Heart left ventricle (tissue), 16 donors: Measurements from ENCODE around the gene ITPR3. TPM values are rescaled to one million over a fixed set of nuclear protein-coding genes. Genes with fewer than 3 reads are reported as not detected.
A peak's percentile ranks its signal among the peaks of the same experiment; 100 is the strongest.

Experiments
- ATAC-seq, 4 donors: fragments of 200-7000 bp; cut with Tn5 transposase; one replicate each; pipeline ENCODE4 v1.9.1; 2020 to 2022; ENCODE audit warnings: moderate library complexity in 4 of 4, mild to moderate bottlenecking in 3 of 4, moderate number of reproducible peaks in 1 of 4
- DNase-seq, 5 donors: peaks; one replicate each; pipeline ENCODE4 v3.0.0-alpha.2; 2020
- H3K27ac ChIP-seq, 12 donors: fragments of 200-600 bp; sonication (generic) in 4 of 12; one replicate each; pipeline versions ENCODE4 v1.5.0 to v1.8.0; 2016 to 2022; ENCODE audit warnings: mild to moderate bottlenecking in 2 of 12
- H3K27me3 ChIP-seq, 9 donors: fragments of 200-600 bp; sonication (generic) in 2 of 9; one replicate each; pipeline versions ENCODE4 v1.5.1 to v1.8.0; 2016 to 2022; ENCODE audit warnings: mild to moderate bottlenecking in 3 of 9
- H3K36me3 ChIP-seq, 9 donors: fragments of 200-600 bp; sonication (generic) in 2 of 9; one replicate each; pipeline versions ENCODE4 v1.5.0 to v1.8.0; 2018 to 2022; ENCODE audit warnings: mild to moderate bottlenecking in 2 of 9
- H3K4me1 ChIP-seq, 12 donors: fragments of 200-600 bp; sonication (generic) in 4 of 12; one replicate each; pipeline versions ENCODE4 v1.5.0 to v1.8.0; 2016 to 2022; ENCODE audit warnings: mild to moderate bottlenecking in 3 of 12
- H3K4me3 ChIP-seq, 12 donors: fragments of 200-600 bp; sonication (generic) in 4 of 12; one replicate each; pipeline versions ENCODE4 v1.5.0 to v1.8.0; 2017 to 2022; ENCODE audit warnings: mild to moderate bottlenecking in 9 of 12, moderate library complexity in 4 of 12
- H3K9me3 ChIP-seq, 12 donors: fragments of 200-600 bp; sonication (generic) in 4 of 12; one replicate each; pipeline versions ENCODE4 v1.5.0 to v1.8.0; 2016 to 2022; ENCODE audit warnings: mild to moderate bottlenecking in 1 of 12
- POLR2A ChIP-seq, 2 donors: fragments of 450-650 bp; IDR thresholded peaks; one replicate each; pipeline ENCODE4 v1.6.1; 2017; ENCODE audit warnings: antibody characterized with exemption in 2 of 2, mild to moderate bottlenecking in 2 of 2, moderate library complexity in 2 of 2
- WGBS, 4 donors: extraction: QIAGEN DNeasy Blood & Tissue Kit in 2 of 4; methylation state at CpG; one replicate each; pipeline versions ENCODE4 v1.1.5 to v1.1.7; 2013 to 2018; 5-methylcytosine and 5-hydroxymethylcytosine counted together
- intact Hi-C, 10 donors: fragments of 100-400 bp; cut with DNase I; formaldehyde crosslinking; loops; one replicate each; pipeline versions ENCODE4 v1.11.1 to v1.14.2; 2022
- polyA plus RNA-seq, 2 donors: library from polyadenylated mRNA; stranded (reverse); fragments of 200-250 nt; gene quantifications; one replicate each; pipeline ENCODE4 v1.2.3, GENCODE V29; 2013
- total RNA-seq, 9 donors: library from RNA; depleted of rRNA in 2 of 9; stranded (reverse); fragments of >200 nt in 2 of 9; fragmentation: NEBNext Ultra II Directional in 3 of 9; extraction: Animal tissue kit (Norgen Biotek cat#: 25700) in 3 of 9; gene quantifications; one replicate each; pipeline versions ENCODE4 v1.1.0 to v1.2.4, GENCODE V29; 2016 to 2023
- TF ChIP-seq, protein P1 (sequence below), 12 donors: fragments of 200-600 bp; sonication (generic) in 4 of 12; IDR thresholded peaks; one replicate each; pipeline versions ENCODE4 v1.5.0 to v1.8.0; 2018 to 2022; ENCODE audit warnings: antibody characterized with exemption in 12 of 12, mild to moderate bottlenecking in 5 of 12
- donor health status: ischemic (EF 13 %, LVEDD 7.1; RV severe dilation, severe dysfunction).
- donor health status: healthy with polysubstance abuse.
- donor health status: DM: no; HTN: yes; CAD: no.
- donor health status: DM: no; HTN: no; CAD: no.
- donor health status: ischemic (EF 25% LVEDD 6.9; RV normal size, moderate dysfunction).
- donor health status: ischemic (EF 25% LVEDD 5.7; RV mildly dilated, moderate dysfunction).
- donor health status: healthy.
- donor health status: DM: yes; HTN: yes; CAD: no.
- donor health status: ischemic (EF 35%, LVEDD 5.7; RV mildly dilated, moderate dysfunction).
- donor health status: nonischemic (EF 11% LVEDD 7.7; RV severe dilation, severe dysfunction).
- donor health status: DM: yes; HTN: yes; CAD: no.
- donor health status: PGD.
- donor health status: ischemic (EF 29% LVEDD 5.4; RV normal size, mild dysfunction).
- donor health status: nonischemic (EF 23%, LVEDD 6.1; RV moderate dilation, normal function).

ITPR3 gene
- total and polyA plus RNA-seq, 11 donors, result 4.8 to 33.5 (median 7.8) TPM

GRCh38 chr6:33737267-33738026, 116.3 kb downstream of the ITPR3 start:
- peak in 1 of 2 donors; percentile 11 for TF ChIP-seq POLR2A (IDR thresholded peaks at IDR 0.05)
- TF ChIP-seq, protein P1, sequence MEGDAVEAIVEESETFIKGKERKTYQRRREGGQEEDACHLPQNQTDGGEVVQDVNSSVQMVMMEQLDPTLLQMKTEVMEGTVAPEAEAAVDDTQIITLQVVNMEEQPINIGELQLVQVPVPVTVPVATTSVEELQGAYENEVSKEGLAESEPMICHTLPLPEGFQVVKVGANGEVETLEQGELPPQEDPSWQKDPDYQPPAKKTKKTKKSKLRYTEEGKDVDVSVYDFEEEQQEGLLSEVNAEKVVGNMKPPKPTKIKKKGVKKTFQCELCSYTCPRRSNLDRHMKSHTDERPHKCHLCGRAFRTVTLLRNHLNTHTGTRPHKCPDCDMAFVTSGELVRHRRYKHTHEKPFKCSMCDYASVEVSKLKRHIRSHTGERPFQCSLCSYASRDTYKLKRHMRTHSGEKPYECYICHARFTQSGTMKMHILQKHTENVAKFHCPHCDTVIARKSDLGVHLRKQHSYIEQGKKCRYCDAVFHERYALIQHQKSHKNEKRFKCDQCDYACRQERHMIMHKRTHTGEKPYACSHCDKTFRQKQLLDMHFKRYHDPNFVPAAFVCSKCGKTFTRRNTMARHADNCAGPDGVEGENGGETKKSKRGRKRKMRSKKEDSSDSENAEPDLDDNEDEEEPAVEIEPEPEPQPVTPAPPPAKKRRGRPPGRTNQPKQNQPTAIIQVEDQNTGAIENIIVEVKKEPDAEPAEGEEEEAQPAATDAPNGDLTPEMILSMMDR (IDR thresholded peaks at IDR 0.05), result peak in 4 of 12 donors; percentile 14 to 23 (median 16)
- Histone ChIP-seq H3K36me3 (peaks cover 0 to 40% (median 0%) of the 10 kb centered on the region in 9 donors), H3K4me1 (peaks cover 0 to 92% (median 41%) of the 10 kb centered on the region in 12 donors), H3K27ac (peak overlapping the region; percentile 66 to 98 (median 88)), H3K4me3 (no peak overlapping the region), H3K9me3 (no peaks in the 10 kb centered on the region), H3K27me3 (peaks cover 0 to 5% (median 0%) of the 10 kb centered on the region in 9 donors)
- peak; percentile 58 to 89 (median 66) for DNase-seq
- ATAC-seq, result peak; percentile 81 to 92 (median 85)
- 49 to 68% (median 60%) methylated on average over 15 of the region's 15 CpGs for WGBS, 4 donors
- intact Hi-C loops, result no loop called here

- no peak for TF ChIP-seq POLR2A (IDR thresholded peaks at IDR 0.05)
- TF ChIP-seq, protein P1 (IDR thresholded peaks at IDR 0.05), result no peak
- Histone ChIP-seq H3K27me3 (peaks cover 0 to 5% (median 0%) of the 10 kb centered on the region in 9 donors), H3K9me3 (no peaks in the 10 kb centered on the region), H3K4me3 (no peak overlapping the region), H3K36me3 (peaks cover 0 to 35% (median 0%) of the 10 kb centered on the region in 9 donors), H3K4me1 (peaks cover 0 to 92% (median 41%) of the 10 kb centered on the region in 12 donors), H3K27ac (peak overlapping the region; percentile 55 to 98 (median 88))
- intact Hi-C loops, result no loop called here
- WGBS, 4 donors, result 52 to 77% (median 65%) methylated on average over 9 of the region's 9 CpGs
- peak in 1 of 4 donors; percentile 13 for ATAC-seq
- peak in 2 of 5 donors; percentile 27 to 40 for DNase-seq
Measured at GRCh38 chr6:33738153-33738552, 117.0 kb downstream of the ITPR3 start.

DNA sequence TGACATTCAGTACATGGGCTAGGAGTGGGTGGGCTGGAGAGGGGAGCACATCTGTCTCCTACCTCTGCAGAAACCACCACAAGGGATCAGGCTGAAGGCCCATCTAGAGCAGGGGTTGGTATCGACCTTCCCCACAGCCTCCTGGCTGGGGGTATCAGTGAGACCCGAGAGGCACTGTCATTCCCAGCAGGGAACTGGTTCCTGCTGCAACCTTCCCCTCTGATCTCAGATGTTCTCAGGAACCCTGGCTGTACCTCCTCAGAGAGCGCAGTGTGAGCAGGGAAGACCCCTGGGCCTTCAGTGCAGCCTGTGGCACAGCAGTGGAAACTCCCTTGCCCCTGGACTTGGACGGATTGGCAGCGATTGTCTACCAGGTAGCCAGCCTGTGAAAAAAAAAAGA, 117.8 kb downstream of the ITPR3 start:
- ATAC-seq, result no peak
- DNase-seq, result no peak
- peak overlapping the region in 11 of 12 donors; percentile 68 to 98 (median 88) for H3K27ac ChIP-seq
- TF ChIP-seq, protein P1 (IDR thresholded peaks at IDR 0.05), result no peak
- no peak for TF ChIP-seq POLR2A (IDR thresholded peaks at IDR 0.05)
- H3K4me1 ChIP-seq, result peaks cover 0 to 92% (median 42%) of the 10 kb centered on the region in 12 donors
- no peak overlapping the region for H3K4me3 ChIP-seq
- intact Hi-C loops, result no loop called here
- 78 to 85% (median 84%) methylated on average over 5 of the region's 5 CpGs for WGBS, 4 donors
- H3K27me3 ChIP-seq, result peaks cover 0 to 5% (median 0%) of the 10 kb centered on the region in 9 donors
- H3K36me3 ChIP-seq, result peaks cover 0 to 27% (median 0%) of the 10 kb centered on the region in 9 donors
- no peaks in the 10 kb centered on the region for H3K9me3 ChIP-seq

DNA sequence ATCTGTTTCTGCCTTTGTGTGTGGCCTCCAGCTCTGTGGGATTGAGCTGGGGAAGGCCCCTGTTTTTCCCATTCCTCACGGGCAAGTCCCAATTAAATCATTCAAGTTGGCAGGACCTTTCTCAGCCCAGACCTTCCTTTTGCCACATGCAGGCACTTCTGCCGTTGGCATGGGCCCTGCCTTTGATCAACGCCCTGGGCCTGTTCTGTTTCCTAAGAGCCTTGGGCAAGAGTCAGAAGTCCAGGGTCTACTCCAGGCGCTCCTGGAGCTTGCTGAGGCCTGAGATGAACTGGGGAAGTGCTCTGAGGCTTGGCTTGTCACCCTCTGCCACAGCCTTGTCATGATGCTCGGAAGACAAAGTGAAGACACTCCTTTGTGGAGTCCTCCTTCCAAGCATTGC, 118.4 kb downstream of the ITPR3 start:
- no peak for DNase-seq
- intact Hi-C loops, result no loop called here
- Histone ChIP-seq H3K36me3 (peaks cover 0 to 20% (median 0%) of the 10 kb centered on the region in 9 donors), H3K27ac (peak overlapping the region; percentile 27 to 98 (median 85)), H3K9me3 (no peaks in the 10 kb centered on the region), H3K4me3 (no peak overlapping the region), H3K27me3 (peaks cover 0 to 5% (median 0%) of the 10 kb centered on the region in 9 donors), H3K4me1 (peaks cover 0 to 93% (median 45%) of the 10 kb centered on the region in 12 donors)
- no peak for ATAC-seq
- no peak for TF ChIP-seq POLR2A (IDR thresholded peaks at IDR 0.05)
- WGBS, 4 donors, result 51 to 83% (median 72%) methylated on average over 5 of the region's 5 CpGs
